SK-N-MC (cell line): ENCODE data around the gene AGMAT.

Experiments
- DNase-seq: peaks from one replicate; pipeline ENCODE4 v3.0.0-alpha.2; 2011; ENCODE audit warnings: low read depth, low spot score
- H3K27ac ChIP-seq: fragments of 200-600 bp; sonication (generic); 2 replicates; pipeline ENCODE4 v1.5.1; 2016; ENCODE audit warnings: mixed run types
- H3K36me3 ChIP-seq: fragments of 200-600 bp; sonication (generic); 2 replicates; pipeline ENCODE4 v1.6.1; 2017; ENCODE audit warnings: antibody characterized with exemption, low read length, mixed read lengths; ENCODE audit not compliant: insufficient read depth
- H3K4me3 ChIP-seq: fragments of 200-600 bp; sonication (generic); 2 replicates; pipeline ENCODE4 v1.5.1; 2016
- H3K9ac ChIP-seq: fragments of 200-600 bp; sonication (generic); 2 replicates; pipeline ENCODE4 v1.8.0; 2017; ENCODE audit warnings: mixed run types, mixed read lengths; ENCODE audit not compliant: insufficient read length
- H3K9me3 ChIP-seq: fragments of 200-600 bp; sonication (generic); 2 replicates; pipeline ENCODE4 v1.6.1; 2017; ENCODE audit warnings: low read depth, mild to moderate bottlenecking, antibody characterized with exemption, low read length, moderate library complexity, mixed read lengths
- EZH2 ChIP-seq: fragments of 200-600 bp; sonication (generic); IDR thresholded peaks from one replicate; pipeline ENCODE4 v1.6.1; 2017; ENCODE audit warnings: antibody characterized with exemption
- FOXP2 ChIP-seq: optimal IDR thresholded peaks from 2 replicates; pipeline ENCODE3; 2011; ENCODE audit warnings: mild to moderate bottlenecking, moderate library complexity; ENCODE audit not compliant: insufficient read depth; ENCODE audit errors: extremely low read length, control extremely low read depth
- POLR2AphosphoS5 ChIP-seq: IDR thresholded peaks from 2 replicates; pipeline ENCODE4 v1.6.1; 2012; ENCODE audit warnings: mild to moderate bottlenecking, low read depth, low read length, borderline replicate concordance

The AGMAT gene

GRCh38 chr1:15603050-15603965 is 18.5 kb upstream of the AGMAT start:
- Histone ChIP-seq H3K36me3 (no peaks in the 10 kb centered on the region), H3K9me3 (no peaks in the 10 kb centered on the region), H3K9ac (peak overlapping the region; percentile 41), H3K27ac (no peak overlapping the region), H3K4me3 (peak overlapping the region; percentile 80)
- DNase-seq = peak; percentile 58
- peak; percentile 81 for TF ChIP-seq POLR2AphosphoS5
- TF ChIP-seq FOXP2 = no peak

- Histone ChIP-seq H3K4me3 (no peak overlapping the region), H3K36me3 (no peaks in the 10 kb centered on the region), H3K9ac (no peak overlapping the region), H3K27ac (no peak overlapping the region), H3K9me3 (no peaks in the 10 kb centered on the region)
- no peak for DNase-seq
- TF ChIP-seq FOXP2 = no peak
- TF ChIP-seq EZH2 = no peak
- TF ChIP-seq POLR2AphosphoS5 = no peak
Measured at GRCh38 chr1:15598436-15598835, 13.6 kb upstream of the AGMAT start.

DNA sequence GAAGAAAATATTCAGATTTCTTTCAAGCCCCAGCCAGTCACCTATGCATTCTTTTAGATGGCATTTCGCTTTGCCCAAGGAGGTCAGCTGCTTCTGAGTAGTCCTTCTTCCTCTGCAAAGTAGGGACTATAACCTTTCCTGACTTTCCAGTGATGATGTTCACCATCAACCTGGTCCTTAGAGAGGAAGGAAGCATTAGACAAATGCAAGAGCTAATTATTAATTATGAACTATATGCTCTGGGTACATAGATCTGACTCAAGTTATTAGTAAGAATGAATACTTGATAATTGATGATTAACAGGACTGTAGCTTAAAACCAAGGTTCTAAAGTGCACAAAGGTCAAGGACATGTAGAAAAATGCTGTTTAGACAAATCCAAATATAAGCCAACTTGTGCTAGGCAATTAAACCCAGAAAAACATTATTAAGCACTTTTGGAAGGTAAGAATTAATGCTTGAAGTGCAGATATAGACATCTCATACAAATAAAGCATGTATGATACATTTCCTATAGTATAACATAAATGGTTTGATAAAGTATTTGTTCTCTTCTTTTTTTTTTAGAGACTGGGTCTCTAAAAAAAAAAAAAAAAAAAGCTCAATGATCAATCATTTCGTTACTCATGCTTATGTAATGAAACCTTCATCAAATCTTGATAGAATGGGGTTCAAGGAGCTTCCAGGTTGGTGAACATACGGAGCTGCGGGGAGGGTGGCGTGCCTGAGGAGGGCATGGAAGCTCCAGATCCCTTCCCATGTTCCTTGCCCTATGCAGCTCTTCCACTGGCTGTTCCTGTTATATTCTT is 11.2 kb upstream of the AGMAT start:
- no peak overlapping the region for H3K4me3 ChIP-seq
- no peak overlapping the region for H3K9ac ChIP-seq
- H3K27ac ChIP-seq = no peak overlapping the region
- no peak for DNase-seq
- no peak for TF ChIP-seq EZH2
- TF ChIP-seq FOXP2 = no peak
- TF ChIP-seq POLR2AphosphoS5 = no peak
- no peaks in the 10 kb centered on the region for H3K36me3 ChIP-seq
- H3K9me3 ChIP-seq = no peaks in the 10 kb centered on the region

DNA sequence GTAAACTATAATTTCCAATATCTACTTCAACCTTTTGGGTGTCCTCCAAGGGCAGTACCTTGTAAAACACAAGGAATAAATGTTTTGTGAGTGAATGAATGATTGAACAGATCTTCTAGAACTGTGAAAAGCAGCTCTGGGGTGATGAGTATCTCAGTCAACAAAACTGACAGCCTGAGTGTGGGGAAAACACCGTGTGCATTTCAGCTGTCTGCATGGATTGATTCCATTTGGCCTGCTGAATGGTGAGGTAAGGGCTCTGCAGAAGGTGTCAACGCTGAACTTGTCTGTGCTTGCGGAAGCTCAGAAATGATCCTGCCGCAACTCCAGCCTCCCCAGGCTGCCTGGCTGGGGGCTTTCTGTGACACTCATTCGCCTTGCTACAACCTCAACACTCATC is 7.4 kb upstream of the AGMAT start:
- TF ChIP-seq EZH2 = no peak
- no peak for TF ChIP-seq POLR2AphosphoS5
- TF ChIP-seq FOXP2 = no peak
- Histone ChIP-seq H3K9me3 (no peaks in the 10 kb centered on the region), H3K9ac (no peak overlapping the region), H3K36me3 (no peaks in the 10 kb centered on the region), H3K4me3 (no peak overlapping the region), H3K27ac (no peak overlapping the region)
- DNase-seq = no peak

GRCh38 chr1:15583016-15583706 is 1.7 kb downstream of the AGMAT start:
- H3K27ac ChIP-seq = no peak overlapping the region
- H3K9me3 ChIP-seq = no peaks in the 10 kb centered on the region
- H3K9ac ChIP-seq = no peak overlapping the region
- no peak overlapping the region for H3K4me3 ChIP-seq
- TF ChIP-seq POLR2AphosphoS5 (no peak), FOXP2 (no peak), EZH2 (no peak)
- no peak for DNase-seq
- H3K36me3 ChIP-seq = no peaks in the 10 kb centered on the region

DNA sequence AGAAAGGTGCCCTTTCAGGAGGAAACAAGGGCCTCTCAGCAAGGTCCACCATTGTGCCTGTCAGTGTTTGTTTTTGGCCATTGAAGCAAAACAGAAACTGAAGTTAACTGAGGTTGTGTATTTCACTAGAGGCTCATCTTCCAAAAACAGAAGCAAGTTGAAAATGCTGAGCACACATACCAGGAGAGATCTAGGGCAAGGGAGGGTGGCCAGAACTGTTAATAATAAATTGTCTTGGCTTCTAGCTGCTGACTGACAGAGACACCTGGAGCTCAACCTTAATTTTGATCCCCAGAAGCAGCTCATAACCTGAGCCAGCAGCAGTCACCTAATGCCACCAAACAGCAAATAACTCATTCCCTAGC is 5.2 kb downstream of the AGMAT start:
- TF ChIP-seq POLR2AphosphoS5 (no peak), EZH2 (no peak), FOXP2 (no peak)
- H3K36me3 ChIP-seq = no peaks in the 10 kb centered on the region
- no peak overlapping the region for H3K4me3 ChIP-seq
- no peak overlapping the region for H3K27ac ChIP-seq
- H3K9me3 ChIP-seq = no peaks in the 10 kb centered on the region
- H3K9ac ChIP-seq = no peak overlapping the region
- no peak for DNase-seq

DNA sequence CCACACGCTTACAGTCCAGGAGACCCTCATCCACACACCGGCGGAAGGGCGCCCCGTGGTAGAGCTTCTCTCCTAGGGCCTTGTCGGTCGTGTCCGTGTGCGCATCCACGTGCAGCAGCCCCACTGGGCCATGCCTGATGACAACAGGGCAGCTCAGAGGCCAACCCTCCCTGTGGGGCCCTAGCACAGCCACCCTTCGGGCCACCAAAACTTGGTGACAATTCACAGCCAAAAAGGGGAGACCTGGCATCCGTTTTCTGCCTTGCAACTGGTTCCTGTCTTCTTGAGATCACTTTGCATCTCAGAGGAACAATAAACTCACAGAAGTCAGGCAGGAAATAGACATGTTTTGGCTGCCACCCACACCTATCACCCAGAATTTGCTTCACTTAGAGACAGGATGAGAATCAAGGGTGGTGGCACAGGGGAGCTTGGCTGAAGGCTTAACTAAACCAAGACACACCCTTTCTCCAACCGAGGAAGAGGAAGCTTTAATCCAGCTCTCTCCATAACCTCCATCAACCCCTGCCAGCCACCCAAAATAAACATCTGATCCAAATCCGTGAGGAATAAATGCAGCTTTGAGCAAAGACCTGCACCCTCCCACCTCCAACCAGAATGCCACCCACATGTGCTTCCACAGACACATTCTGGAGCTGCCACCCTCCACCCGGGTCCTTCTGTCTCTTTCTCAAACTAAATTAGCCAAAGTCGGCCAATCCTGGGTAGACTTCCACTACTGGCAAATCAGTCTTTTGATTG is 5.7 kb downstream of the AGMAT start:
- no peaks in the 10 kb centered on the region for H3K36me3 ChIP-seq
- no peak overlapping the region for H3K9ac ChIP-seq
- no peak overlapping the region for H3K27ac ChIP-seq
- no peak overlapping the region for H3K4me3 ChIP-seq
- TF ChIP-seq EZH2 (no peak), FOXP2 (no peak), POLR2AphosphoS5 (no peak)
- DNase-seq = no peak
- no peaks in the 10 kb centered on the region for H3K9me3 ChIP-seq

DNA sequence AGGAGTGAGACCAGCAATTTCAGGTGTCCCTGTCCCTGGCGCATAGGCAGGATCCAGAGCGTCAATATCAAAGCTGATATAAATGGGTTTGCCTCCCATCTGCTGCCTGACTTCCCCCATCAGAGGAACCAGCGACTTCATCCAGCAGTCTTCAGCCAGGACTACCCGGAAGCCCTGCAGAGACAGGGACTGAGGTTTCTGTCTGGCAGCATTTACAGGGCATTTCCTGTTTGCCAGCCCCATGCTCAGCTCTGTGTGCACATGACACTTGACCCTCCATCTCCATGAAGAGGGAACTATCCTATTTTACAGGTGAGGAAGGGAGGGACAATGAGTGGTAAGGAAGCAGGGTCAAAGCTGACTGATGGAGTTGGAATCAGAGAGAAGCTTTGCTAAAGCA is 7.2 kb downstream of the AGMAT start:
- no peaks in the 10 kb centered on the region for H3K36me3 ChIP-seq
- no peak overlapping the region for H3K4me3 ChIP-seq
- no peak for DNase-seq
- H3K9me3 ChIP-seq = no peaks in the 10 kb centered on the region
- TF ChIP-seq FOXP2 (no peak), EZH2 (no peak), POLR2AphosphoS5 (no peak)
- H3K9ac ChIP-seq = no peak overlapping the region
- no peak overlapping the region for H3K27ac ChIP-seq
